Fibroblast of the aortic adventitia (primary cell): Measurements from ENCODE around the gene MAP1LC3A. TPM values are rescaled to one million over a fixed set of nuclear protein-coding genes. Genes with fewer than 3 reads are reported as not detected.

Experiments used
- DNase-seq: peaks from one replicate; pipeline ENCODE4 v3.0.0-alpha.2; 2010; ENCODE audit warnings: low read depth
- H3K4me3 ChIP-seq: 2 replicates; pipeline ENCODE4 v1.5.1; 2011; ENCODE audit warnings: low read depth, mild to moderate bottlenecking, control low read depth, low read length, moderate library complexity
- CTCF ChIP-seq: IDR thresholded peaks from 2 replicates; pipeline ENCODE4 v1.5.1; 2011; ENCODE audit warnings: mild to moderate bottlenecking, low read length, control low read depth, inconsistent platforms; ENCODE audit not compliant: insufficient read depth
- total RNA-seq: library from RNA; depleted of rRNA; stranded (reverse); fragments of >200 nt; gene quantifications from 2 replicates; pipeline ENCODE4 v1.2.3, GENCODE V29; 2012; ENCODE audit warnings: low replicate concordance

The MAP1LC3A gene
- total RNA-seq, 1 donor: 20.2 TPM

GRCh38 chr20:34574861-34575260, 16.3 kb downstream of the MAP1LC3A start:
- DNase-seq: no peak
- TF ChIP-seq CTCF: no peak
- H3K4me3 ChIP-seq: no peak overlapping the region

- no peak for TF ChIP-seq CTCF
- H3K4me3 ChIP-seq: no peak overlapping the region
- no peak for DNase-seq
Measured at GRCh38 chr20:34575271-34575670, 16.8 kb downstream of the MAP1LC3A start.

- no peak for TF ChIP-seq CTCF
- no peak overlapping the region for H3K4me3 ChIP-seq
- no peak for DNase-seq
Measured at GRCh38 chr20:34575756-34576155, 17.2 kb downstream of the MAP1LC3A start.

- DNase-seq: no peak
- H3K4me3 ChIP-seq: no peak overlapping the region
- TF ChIP-seq CTCF: no peak
Measured at GRCh38 chr20:34577061-34577460, 18.5 kb downstream of the MAP1LC3A start.

GRCh38 chr20:34578025-34578424, 19.5 kb downstream of the MAP1LC3A start:
- DNase-seq: peak; percentile 80
- TF ChIP-seq CTCF: no peak
- H3K4me3 ChIP-seq: no peak overlapping the region

GRCh38 chr20:34578521-34578920, 20.0 kb downstream of the MAP1LC3A start:
- no peak overlapping the region for H3K4me3 ChIP-seq
- DNase-seq: no peak
- no peak for TF ChIP-seq CTCF

- TF ChIP-seq CTCF: peak; percentile 64
- DNase-seq: peak; percentile 78
- no peak overlapping the region for H3K4me3 ChIP-seq
Measured at GRCh38 chr20:34579191-34579978, 20.9 kb downstream of the MAP1LC3A start.
